ENCODE data around the gene ACADS. TPM values are rescaled to one million over a fixed set of nuclear protein-coding genes. Genes with fewer than 3 reads are reported as not detected.

ACADS gene
- total RNA-seq, result 10 to 100 TPM; 11.4 to 13.4 TPM

- peaks cover 22% of the 10 kb centered on the region for H3K36me3 Mint-ChIP-seq
- peak within 1 kb of the TSS; percentile 77 for H3K27ac Mint-ChIP-seq
- H3K27me3 Mint-ChIP-seq, result no peaks in the 10 kb centered on the region
- peak; percentile 94 for DNase-seq
- no peaks in the 10 kb centered on the region for H3K9me3 Mint-ChIP-seq
- peaks cover 24% of the 10 kb centered on the region for H3K4me1 Mint-ChIP-seq
- peak within 1 kb of the TSS; percentile 89 for H3K4me3 Mint-ChIP-seq
Observed at GRCh38 chr12:120725659-120726509, at the start of gene ACADS. Gene ACADS, plus strand, starts transcription at chr12:120725826. Its CDS starts 60 bp downstream, at chr12:120725886.

DNA sequence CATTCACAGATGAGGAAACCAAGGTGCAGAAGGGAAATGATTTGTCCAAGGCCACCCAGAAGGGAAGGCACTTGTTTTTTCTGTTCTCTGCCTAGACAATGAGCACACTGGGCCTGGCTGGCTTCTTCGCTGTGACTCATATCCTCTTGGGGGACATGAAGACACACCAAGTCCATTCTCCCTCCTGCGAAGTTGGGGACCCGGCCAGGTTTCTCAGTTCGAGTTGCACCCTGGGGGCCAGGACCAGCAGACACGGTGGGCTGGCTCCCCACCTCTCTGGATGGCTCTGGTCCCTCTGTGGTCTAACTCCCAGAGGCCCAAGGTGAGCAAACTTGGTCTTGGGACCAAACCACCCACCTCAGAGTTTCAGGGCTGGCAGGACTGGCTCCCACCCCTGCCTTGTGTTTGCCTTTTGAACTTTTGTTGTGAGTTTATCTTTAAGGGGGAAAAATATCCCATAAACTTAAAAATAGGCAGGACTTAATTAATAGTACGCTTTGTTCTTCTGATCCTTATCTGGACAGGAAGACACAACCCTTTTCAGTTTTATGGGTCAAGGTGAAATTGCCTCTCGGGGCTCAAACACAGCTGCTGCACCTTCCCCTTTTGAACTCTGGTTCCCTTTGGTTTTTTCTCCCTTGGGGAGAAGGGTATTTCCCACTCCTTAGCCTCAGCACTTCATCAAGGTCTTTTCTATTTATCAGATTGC, 47.7 kb upstream of the ACADS start:
- H3K9me3 Mint-ChIP-seq, result no peaks in the 10 kb centered on the region
- H3K4me3 Mint-ChIP-seq, result no peak overlapping the region
- no peak overlapping the region for H3K27ac Mint-ChIP-seq
- no peaks in the 10 kb centered on the region for H3K36me3 Mint-ChIP-seq
- peaks cover 3% of the 10 kb centered on the region for H3K27me3 Mint-ChIP-seq
- peaks cover 13% of the 10 kb centered on the region for H3K4me1 Mint-ChIP-seq
- DNase-seq, result peak; percentile 13

- Mint-ChIP-seq H3K27ac (no peak overlapping the region), H3K9me3 (no peaks in the 10 kb centered on the region), H3K36me3 (no peaks in the 10 kb centered on the region), H3K27me3 (peaks cover 3% of the 10 kb centered on the region), H3K4me1 (peaks cover 13% of the 10 kb centered on the region), H3K4me3 (no peak overlapping the region)
- DNase-seq, result no peak
Observed at GRCh38 chr12:120678572-120678971, 47.1 kb upstream of the ACADS start.

- no peak for DNase-seq
- H3K36me3 Mint-ChIP-seq, result no peaks in the 10 kb centered on the region
- no peak overlapping the region for H3K27ac Mint-ChIP-seq
- H3K27me3 Mint-ChIP-seq, result peaks cover 3% of the 10 kb centered on the region
- no peak overlapping the region for H3K4me3 Mint-ChIP-seq
- H3K4me1 Mint-ChIP-seq, result peaks cover 18% of the 10 kb centered on the region
- no peaks in the 10 kb centered on the region for H3K9me3 Mint-ChIP-seq
Observed at GRCh38 chr12:120680165-120680738, 45.4 kb upstream of the ACADS start.

DNA sequence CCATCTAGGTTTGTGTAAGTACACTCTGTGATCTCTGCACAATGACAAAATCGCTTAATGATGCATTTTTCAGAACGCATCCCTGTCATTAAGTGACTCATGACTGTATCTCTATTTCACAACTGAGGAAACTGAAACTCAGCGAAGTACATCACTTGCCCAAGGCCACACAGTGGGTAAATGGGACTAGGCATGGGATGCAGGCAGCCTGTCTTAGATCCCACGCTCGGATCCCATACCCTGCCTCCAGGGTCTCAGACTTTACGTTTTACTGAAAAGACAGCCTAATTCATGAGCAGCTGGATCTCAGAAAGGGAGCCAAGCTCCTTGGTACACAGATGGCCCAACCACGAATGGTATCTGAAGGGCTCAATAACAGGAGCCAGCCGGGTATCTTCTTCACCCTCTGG, 41.1 kb upstream of the ACADS start:
- no peaks in the 10 kb centered on the region for H3K9me3 Mint-ChIP-seq
- H3K27ac Mint-ChIP-seq, result no peak overlapping the region
- H3K27me3 Mint-ChIP-seq, result peaks cover 3% of the 10 kb centered on the region
- peaks cover 18% of the 10 kb centered on the region for H3K4me1 Mint-ChIP-seq
- H3K36me3 Mint-ChIP-seq, result no peaks in the 10 kb centered on the region
- DNase-seq, result no peak
- H3K4me3 Mint-ChIP-seq, result no peak overlapping the region

DNA sequence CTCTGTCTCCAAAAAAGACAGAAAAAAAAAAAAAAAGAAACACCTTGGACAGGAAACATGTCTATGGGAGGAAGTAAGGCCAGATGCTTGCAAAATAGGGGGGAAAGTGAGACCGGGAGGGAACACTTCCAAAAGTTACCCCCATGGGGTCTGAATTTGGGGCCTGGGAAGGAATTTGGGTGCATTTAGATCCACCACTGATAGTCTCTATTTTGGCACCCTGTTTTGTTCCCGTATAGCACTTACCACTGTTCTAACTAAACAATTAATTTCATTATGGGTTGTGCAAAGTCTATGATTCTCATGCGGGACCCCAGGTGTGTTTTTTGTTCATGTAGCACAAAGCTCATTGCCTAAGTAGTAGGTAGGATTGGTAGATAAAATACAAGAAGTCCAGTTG, 40.1 kb upstream of the ACADS start:
- no peaks in the 10 kb centered on the region for H3K27me3 Mint-ChIP-seq
- no peaks in the 10 kb centered on the region for H3K9me3 Mint-ChIP-seq
- H3K27ac Mint-ChIP-seq, result no peak overlapping the region
- peak overlapping the region; percentile 85 for H3K4me3 Mint-ChIP-seq
- no peaks in the 10 kb centered on the region for H3K36me3 Mint-ChIP-seq
- no peak for DNase-seq
- peaks cover 25% of the 10 kb centered on the region for H3K4me1 Mint-ChIP-seq

DNA sequence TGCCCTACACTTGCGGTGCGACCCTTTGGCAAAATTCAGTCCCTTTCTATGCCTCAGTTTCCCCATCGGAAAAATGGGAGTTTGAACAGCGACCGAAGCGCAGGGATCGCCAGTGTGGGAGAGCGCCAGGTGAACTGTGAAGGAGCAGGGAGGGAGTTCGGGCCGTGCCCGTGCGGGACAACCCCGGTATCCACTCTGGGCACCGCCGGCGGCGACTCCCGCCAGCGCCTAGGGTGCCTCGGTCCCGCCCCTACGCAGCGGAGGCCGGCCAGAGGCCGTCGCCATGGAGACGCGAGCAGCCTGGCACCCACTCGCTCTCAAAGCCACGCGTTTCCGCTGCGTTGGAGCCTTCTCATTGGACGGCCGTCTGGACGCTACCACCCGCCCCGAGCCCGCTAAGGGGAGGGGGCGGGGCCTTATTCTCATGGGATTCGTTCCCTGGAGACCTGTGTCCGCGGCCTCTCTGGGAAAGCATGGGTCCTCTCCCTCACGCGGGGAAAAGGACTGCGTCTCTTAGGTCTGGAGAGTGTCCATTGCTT, 39.4 kb upstream of the ACADS start:
- Mint-ChIP-seq H3K27me3 (no peaks in the 10 kb centered on the region), H3K4me3 (peak overlapping the region; percentile 85), H3K36me3 (no peaks in the 10 kb centered on the region), H3K4me1 (peaks cover 32% of the 10 kb centered on the region), H3K9me3 (no peaks in the 10 kb centered on the region), H3K27ac (peak overlapping the region; percentile 90)
- peak; percentile 97 for DNase-seq

GRCh38 chr12:120686690-120687577, 38.7 kb upstream of the ACADS start, which contains the start of gene MLEC:
Gene MLEC, plus strand, starts transcription at chr12:120687149. Its CDS starts 148 bp downstream, at chr12:120687297.
- Mint-ChIP-seq H3K4me1 (peaks cover 37% of the 10 kb centered on the region), H3K27ac (peak within 1 kb of the TSS; percentile 90), H3K36me3 (no peaks in the 10 kb centered on the region), H3K4me3 (peak within 1 kb of the TSS; percentile 91), H3K27me3 (no peaks in the 10 kb centered on the region), H3K9me3 (no peaks in the 10 kb centered on the region)
- DNase-seq, result peak; percentile 100

GRCh38 chr12:120687578-120688289, 37.9 kb upstream of the ACADS start:
- peak; percentile 43 for DNase-seq
- H3K36me3 Mint-ChIP-seq, result peaks cover 4% of the 10 kb centered on the region
- no peaks in the 10 kb centered on the region for H3K27me3 Mint-ChIP-seq
- H3K9me3 Mint-ChIP-seq, result no peaks in the 10 kb centered on the region
- peak overlapping the region; percentile 62 for H3K27ac Mint-ChIP-seq
- H3K4me1 Mint-ChIP-seq, result peaks cover 45% of the 10 kb centered on the region
- H3K4me3 Mint-ChIP-seq, result peak overlapping the region; percentile 91

DNA sequence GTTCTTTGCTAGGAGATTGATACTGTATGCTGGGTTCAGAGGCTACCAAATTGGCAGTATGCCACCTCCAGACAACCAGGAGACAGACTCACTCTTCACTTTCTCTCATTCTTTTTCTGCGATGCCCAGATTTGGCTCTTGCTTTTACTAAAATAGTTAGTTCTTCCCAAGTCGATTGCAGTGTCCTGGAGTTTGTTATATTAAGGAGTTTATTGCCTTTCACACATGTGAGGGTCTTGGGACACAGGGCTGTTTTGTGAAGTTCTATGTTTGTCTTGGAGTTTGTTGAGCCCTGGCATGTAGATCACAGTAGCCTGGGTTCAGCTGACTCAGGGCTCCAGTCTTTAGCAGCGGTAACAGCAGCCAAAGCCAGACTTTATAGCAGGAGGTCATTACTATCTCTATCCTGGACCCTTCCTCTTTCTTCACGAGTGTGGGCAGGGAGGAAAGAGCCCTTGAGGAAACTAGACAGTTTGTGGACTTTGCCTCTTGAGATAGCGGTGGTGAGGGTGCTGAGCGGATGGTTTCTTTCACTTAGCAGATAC, 37.0 kb upstream of the ACADS start:
- peaks cover 5% of the 10 kb centered on the region for H3K36me3 Mint-ChIP-seq
- H3K27ac Mint-ChIP-seq, result no peak overlapping the region
- no peaks in the 10 kb centered on the region for H3K27me3 Mint-ChIP-seq
- no peaks in the 10 kb centered on the region for H3K9me3 Mint-ChIP-seq
- DNase-seq, result no peak
- peaks cover 48% of the 10 kb centered on the region for H3K4me1 Mint-ChIP-seq
- peak overlapping the region; percentile 91 for H3K4me3 Mint-ChIP-seq

- Mint-ChIP-seq H3K9me3 (no peaks in the 10 kb centered on the region), H3K27ac (no peak overlapping the region), H3K27me3 (no peaks in the 10 kb centered on the region), H3K4me3 (peak overlapping the region; percentile 91), H3K36me3 (peaks cover 5% of the 10 kb centered on the region), H3K4me1 (peaks cover 45% of the 10 kb centered on the region)
- DNase-seq, result no peak
Observed at GRCh38 chr12:120689397-120690082, 36.1 kb upstream of the ACADS start.

DNA sequence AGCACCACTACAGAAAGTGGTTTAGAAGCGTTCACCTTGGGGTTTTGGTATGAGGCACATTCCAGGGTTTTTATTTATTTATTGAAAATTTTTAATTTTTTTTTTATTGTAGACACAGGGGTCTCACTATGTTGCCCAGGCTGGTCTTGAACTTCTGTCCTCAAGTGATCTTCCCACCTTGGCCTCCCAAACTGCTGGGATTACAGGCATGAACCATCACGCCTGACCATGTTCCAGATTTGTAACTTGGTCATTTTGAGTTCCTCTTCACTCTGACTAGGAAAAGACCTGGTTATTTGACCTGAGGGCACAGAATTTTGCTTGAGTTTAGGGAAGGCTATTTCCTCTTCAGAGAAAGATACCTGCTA, 35.6 kb upstream of the ACADS start:
- DNase-seq, result no peak
- Mint-ChIP-seq H3K36me3 (peaks cover 7% of the 10 kb centered on the region), H3K27ac (no peak overlapping the region), H3K4me1 (peaks cover 43% of the 10 kb centered on the region), H3K9me3 (no peaks in the 10 kb centered on the region), H3K27me3 (no peaks in the 10 kb centered on the region), H3K4me3 (no peak overlapping the region)

DNA sequence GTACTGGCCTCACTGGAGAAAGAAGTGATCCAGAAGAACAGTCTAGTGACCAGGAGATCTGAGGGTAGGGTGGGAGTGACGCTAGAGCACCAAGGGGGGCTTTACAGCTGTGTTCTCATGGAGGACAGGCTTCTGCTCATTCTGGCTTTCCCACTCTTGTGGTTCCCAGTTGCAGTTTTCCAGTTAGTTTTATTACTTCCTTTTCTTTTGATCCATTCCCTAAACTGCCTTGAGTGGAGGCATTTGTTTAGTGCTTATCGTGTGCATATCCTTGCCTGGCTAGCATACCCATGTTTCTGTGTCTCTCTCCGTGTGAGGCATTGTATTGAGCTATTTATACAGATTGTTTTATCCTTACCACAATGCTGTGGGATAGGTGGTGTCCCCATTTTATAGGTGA, 34.6 kb upstream of the ACADS start:
- H3K27ac Mint-ChIP-seq, result no peak overlapping the region
- H3K36me3 Mint-ChIP-seq, result peaks cover 7% of the 10 kb centered on the region
- no peak for DNase-seq
- H3K27me3 Mint-ChIP-seq, result no peaks in the 10 kb centered on the region
- H3K4me3 Mint-ChIP-seq, result no peak overlapping the region
- no peaks in the 10 kb centered on the region for H3K9me3 Mint-ChIP-seq
- peaks cover 43% of the 10 kb centered on the region for H3K4me1 Mint-ChIP-seq
